ENCODE measurements around the gene C16orf89. TPM values are rescaled to one million over a fixed set of nuclear protein-coding genes. Genes with fewer than 3 reads are reported as not detected.

Gene C16orf89
- polyA plus RNA-seq, 3 donors, result not detected

DNA sequence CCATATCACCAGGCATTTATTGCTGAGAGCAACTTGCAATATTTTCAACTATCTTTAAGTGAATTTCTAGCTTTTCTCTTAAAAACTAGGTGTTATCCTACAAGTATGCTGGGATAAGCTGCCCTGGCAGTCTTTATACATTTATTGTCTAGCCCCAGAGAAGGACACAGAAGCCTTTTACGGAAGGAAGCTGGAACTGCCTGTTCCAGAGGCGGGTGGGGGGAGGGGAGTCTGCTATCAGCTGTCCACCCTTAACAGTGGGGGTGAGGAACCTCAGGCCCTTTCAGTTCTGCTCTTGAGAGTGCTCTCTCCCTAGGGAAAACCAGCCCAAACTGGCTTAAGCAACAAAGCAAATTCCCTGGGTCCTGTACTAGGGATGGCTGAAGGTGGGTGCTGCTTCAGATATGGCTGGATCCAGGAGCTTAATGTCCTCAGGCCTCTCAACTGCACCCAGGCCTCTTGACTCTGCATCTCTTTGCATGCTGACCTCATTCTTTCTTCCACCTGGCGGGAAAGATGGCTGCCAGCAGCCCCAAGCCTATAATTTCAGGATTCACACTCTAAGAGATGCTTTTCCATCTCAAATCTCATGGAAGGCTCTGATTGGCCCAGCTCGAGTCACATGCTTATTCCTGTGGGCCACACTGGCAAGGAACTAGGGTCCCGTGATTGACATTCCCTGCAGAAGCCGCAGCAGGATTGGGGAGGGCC lies 48.6 kb downstream of the C16orf89 start:
- Histone ChIP-seq H3K79me2 (ENCODE audit: insufficient read depth, low read length) (no peaks in the 10 kb centered on the region), H3K9ac (ENCODE audit: insufficient read depth, low read length, poor library complexity, severe bottlenecking) (no peak overlapping the region), H3K27me3 (ENCODE audit: control insufficient read depth in 2 of 2, insufficient read depth in 2 of 2, low read length in 2 of 2) (no peaks in the 10 kb centered on the region), H2AFZ (ENCODE audit: insufficient read depth, low read depth, low read length, poor library complexity, severe bottlenecking) (no peak overlapping the region), H3K27ac (ENCODE audit: low read depth in 1 of 2, low read length in 2 of 2) (no peak overlapping the region), H3K4me2 (replicated peaks; ENCODE audit: extremely low read depth, low read length, poor library complexity, severe bottlenecking) (no peak overlapping the region), H3K4me1 (ENCODE audit: control insufficient read depth in 1 of 2, insufficient read depth in 2 of 2, low read length in 2 of 2) (no peaks in the 10 kb centered on the region), H3K9me3 (replicated peaks in 1 of 2; ENCODE audit: control insufficient read depth in 1 of 2, insufficient read depth in 1 of 2, low read length in 2 of 2) (peaks cover 0 to 6% of the 10 kb centered on the region in 2 donors), H3K4me3 (replicated peaks in 1 of 3; ENCODE audit: low read depth in 2 of 3, low read length in 3 of 3) (no peak overlapping the region), H4K20me1 (ENCODE audit: insufficient read depth, low read length) (no peaks in the 10 kb centered on the region), H3K36me3 (replicated peaks in 1 of 2; ENCODE audit: control insufficient read depth in 1 of 2, insufficient read depth in 2 of 2, low read length in 2 of 2) (no peaks in the 10 kb centered on the region)
- TF ChIP-seq, protein P1, sequence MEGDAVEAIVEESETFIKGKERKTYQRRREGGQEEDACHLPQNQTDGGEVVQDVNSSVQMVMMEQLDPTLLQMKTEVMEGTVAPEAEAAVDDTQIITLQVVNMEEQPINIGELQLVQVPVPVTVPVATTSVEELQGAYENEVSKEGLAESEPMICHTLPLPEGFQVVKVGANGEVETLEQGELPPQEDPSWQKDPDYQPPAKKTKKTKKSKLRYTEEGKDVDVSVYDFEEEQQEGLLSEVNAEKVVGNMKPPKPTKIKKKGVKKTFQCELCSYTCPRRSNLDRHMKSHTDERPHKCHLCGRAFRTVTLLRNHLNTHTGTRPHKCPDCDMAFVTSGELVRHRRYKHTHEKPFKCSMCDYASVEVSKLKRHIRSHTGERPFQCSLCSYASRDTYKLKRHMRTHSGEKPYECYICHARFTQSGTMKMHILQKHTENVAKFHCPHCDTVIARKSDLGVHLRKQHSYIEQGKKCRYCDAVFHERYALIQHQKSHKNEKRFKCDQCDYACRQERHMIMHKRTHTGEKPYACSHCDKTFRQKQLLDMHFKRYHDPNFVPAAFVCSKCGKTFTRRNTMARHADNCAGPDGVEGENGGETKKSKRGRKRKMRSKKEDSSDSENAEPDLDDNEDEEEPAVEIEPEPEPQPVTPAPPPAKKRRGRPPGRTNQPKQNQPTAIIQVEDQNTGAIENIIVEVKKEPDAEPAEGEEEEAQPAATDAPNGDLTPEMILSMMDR (IDR thresholded peaks at IDR 0.05), result no peak
- 90% methylated on average over 5 of the region's 6 CpGs for WGBS (ENCODE audit: insufficient coverage)
- DNase-seq, result no peak
- no peak overlapping the region for H3K27ac Mint-ChIP-seq
- H3K36me3 Mint-ChIP-seq, result no peaks in the 10 kb centered on the region
- no peak overlapping the region for H3K4me3 Mint-ChIP-seq
- intact Hi-C loops (cut with micrococcal nuclease), result no loop called here
- no peaks in the 10 kb centered on the region for H3K4me1 Mint-ChIP-seq
- H3K9me3 Mint-ChIP-seq, result peaks cover 0 to 4% (median 0%) of the 10 kb centered on the region in 7 donors
- peaks cover 0 to 7% (median 4%) of the 10 kb centered on the region in 3 donors for H3K27me3 Mint-ChIP-seq (ENCODE audit: low read depth in 3 of 3)

DNA sequence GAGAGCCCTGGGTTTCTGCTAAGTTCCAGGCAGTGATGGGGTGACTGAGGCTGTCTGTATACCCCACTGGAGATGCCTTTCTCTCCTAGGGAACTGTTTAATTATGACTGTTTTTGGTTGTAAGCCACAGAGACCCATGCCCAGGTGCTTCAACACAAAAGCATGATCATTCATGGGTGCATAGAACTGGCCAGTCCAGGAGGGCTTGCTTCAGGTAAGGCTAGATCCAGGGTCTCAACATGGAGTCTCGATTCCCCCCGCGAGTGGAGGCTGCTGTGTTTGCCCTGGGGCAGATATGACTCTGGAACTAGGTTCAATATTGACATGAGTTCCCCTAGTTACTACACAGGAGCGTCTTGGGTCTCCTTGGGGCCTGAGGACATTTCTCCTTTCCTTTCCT lies 49.9 kb downstream of the C16orf89 start:
- Histone ChIP-seq H4K20me1 (ENCODE audit: insufficient read depth, low read length) (no peaks in the 10 kb centered on the region), H3K79me2 (ENCODE audit: insufficient read depth, low read length) (no peaks in the 10 kb centered on the region), H3K27ac (ENCODE audit: low read depth in 1 of 2, low read length in 2 of 2) (no peak overlapping the region), H3K4me1 (ENCODE audit: control insufficient read depth in 1 of 2, insufficient read depth in 2 of 2, low read length in 2 of 2) (no peaks in the 10 kb centered on the region), H3K4me2 (replicated peaks; ENCODE audit: extremely low read depth, low read length, poor library complexity, severe bottlenecking) (no peak overlapping the region), H3K36me3 (replicated peaks in 1 of 2; ENCODE audit: control insufficient read depth in 1 of 2, insufficient read depth in 2 of 2, low read length in 2 of 2) (no peaks in the 10 kb centered on the region), H3K4me3 (replicated peaks in 1 of 3; ENCODE audit: low read depth in 2 of 3, low read length in 3 of 3) (no peak overlapping the region), H3K27me3 (ENCODE audit: control insufficient read depth in 2 of 2, insufficient read depth in 2 of 2, low read length in 2 of 2) (no peaks in the 10 kb centered on the region), H3K9ac (ENCODE audit: insufficient read depth, low read length, poor library complexity, severe bottlenecking) (no peak overlapping the region), H2AFZ (ENCODE audit: insufficient read depth, low read depth, low read length, poor library complexity, severe bottlenecking) (no peak overlapping the region), H3K9me3 (replicated peaks in 1 of 2; ENCODE audit: control insufficient read depth in 1 of 2, insufficient read depth in 1 of 2, low read length in 2 of 2) (peaks cover 0 to 6% of the 10 kb centered on the region in 2 donors)
- Mint-ChIP-seq H3K9me3 (peaks cover 0 to 4% (median 0%) of the 10 kb centered on the region in 7 donors), H3K4me3 (no peak overlapping the region), H3K27me3 (ENCODE audit: low read depth in 3 of 3) (peaks cover 2 to 10% (median 4%) of the 10 kb centered on the region in 3 donors), H3K27ac (no peak overlapping the region), H3K4me1 (no peaks in the 10 kb centered on the region), H3K36me3 (no peaks in the 10 kb centered on the region)
- no peak for DNase-seq
- WGBS (ENCODE audit: insufficient coverage), result 96% methylated on average over 3 of the region's 4 CpGs
- intact Hi-C loops (cut with micrococcal nuclease), result no loop called here
- TF ChIP-seq, protein P1 (IDR thresholded peaks at IDR 0.05), result no peak

All from CD14-positive monocyte (primary cell).